SK-N-SH treated with all-trans-retinoic acid at 6 μM for 48 hours (cell line): ENCODE data around the gene MLLT1.
"Not testable (repeated sequence)": the region's sequence is repeated elsewhere in the genome, so short reads cannot be mapped to it uniquely, and the experiment has no call there.

Experiments used
- BACH2 ChIP-seq: fragments of 250-450 bp; sonication (Bioruptor Pico); IDR thresholded peaks from 2 replicates; pipeline ENCODE4 v1.9.0; 2021; ENCODE audit warnings: mild to moderate bottlenecking, borderline replicate concordance
- PATZ1 ChIP-seq: fragments of 250-450 bp; sonication (Bioruptor Pico); IDR thresholded peaks from 2 replicates; pipeline ENCODE4 v1.8.0; 2020; ENCODE audit warnings: mild to moderate bottlenecking, moderate library complexity, borderline replicate concordance
- PPARA ChIP-seq: fragments of 250-450 bp; sonication (Bioruptor Pico); IDR thresholded peaks from 2 replicates; pipeline ENCODE4 v1.5.0; 2020; ENCODE audit warnings: mild to moderate bottlenecking, borderline replicate concordance
- RARB ChIP-seq: fragments of 250-450 bp; sonication (Bioruptor Pico); IDR thresholded peaks from 2 replicates; pipeline ENCODE4 v1.8.0; 2021; ENCODE audit warnings: mild to moderate bottlenecking, moderate library complexity
- SNAI2 ChIP-seq: fragments of 250-450 bp; sonication (Bioruptor Pico); IDR thresholded peaks from 2 replicates; pipeline ENCODE4 v1.5.0; 2020; ENCODE audit warnings: mild to moderate bottlenecking, moderate library complexity
- ZNF565 ChIP-seq: fragments of 450-650 bp; formaldehyde crosslinking; conservative IDR thresholded peaks from 2 replicates; pipeline ENCODE4 v1.5.0; 2020; ENCODE audit warnings: low read depth, mild to moderate bottlenecking, moderate library complexity
- ZNF8 ChIP-seq: fragments of 450-650 bp; formaldehyde crosslinking; IDR thresholded peaks from 2 replicates; pipeline ENCODE4 v1.5.0; 2020; ENCODE audit warnings: mild to moderate bottlenecking, moderate library complexity

- not testable (repeated sequence) for TF ChIP-seq ZNF565 (CRISPR knock-in tag); SNAI2 (CRISPR knock-in tag); ZNF8 (CRISPR knock-in tag); PATZ1 (CRISPR knock-in tag); PPARA; BACH2 (CRISPR knock-in tag); RARB (CRISPR knock-in tag)
Measured at GRCh38 chr19:6315646-6316045, 35.9 kb upstream of the MLLT1 start.
